Activated naive CD8-positive, alpha-beta T cell treated with anti-CD3 and anti-CD28 coated beads, Interleukin-2, amount 50 U/mL, for 24 hours (primary cell): Measurements from ENCODE around the gene MPP2.
"Not testable (repeated sequence)": the region's sequence is repeated elsewhere in the genome, so short reads cannot be mapped to it uniquely, and the experiment has no call there.

Experiments used
- ATAC-seq: fragments of 150-1000 bp; cut with Tn5 transposase; one replicate; pipeline ENCODE4 v1.10.0; 2021
- DNase-seq: peaks from one replicate; pipeline ENCODE4 v3.0.0; 2021
- H3K27ac Mint-ChIP-seq: one replicate; pipeline ENCODE4 v1.8.0; 2021; ENCODE audit warnings: mild to moderate bottlenecking, mixed read lengths
- H3K27me3 Mint-ChIP-seq: one replicate; pipeline ENCODE4 v1.8.0; 2021; ENCODE audit warnings: mixed read lengths
- H3K36me3 Mint-ChIP-seq: one replicate; pipeline ENCODE4 v1.8.0; 2021; ENCODE audit warnings: low read depth, mixed read lengths
- H3K4me1 Mint-ChIP-seq: one replicate; pipeline ENCODE4 v1.8.0; 2021; ENCODE audit warnings: mixed read lengths
- H3K4me3 Mint-ChIP-seq: one replicate; pipeline ENCODE4 v1.8.0; 2021; ENCODE audit warnings: mild to moderate bottlenecking, moderate library complexity, mixed read lengths
- H3K9me3 Mint-ChIP-seq: one replicate; pipeline ENCODE4 v1.8.0; 2021; ENCODE audit warnings: mixed read lengths

The MPP2 gene

GRCh38 chr17:43842975-43843325, 64.4 kb downstream of the MPP2 start:
- peaks cover 22% of the 10 kb centered on the region for H3K27me3 Mint-ChIP-seq
- H3K36me3 Mint-ChIP-seq = no peaks in the 10 kb centered on the region
- no peak overlapping the region for H3K27ac Mint-ChIP-seq
- ATAC-seq (no peak), DNase-seq (no peak)
- no peaks in the 10 kb centered on the region for H3K9me3 Mint-ChIP-seq
- H3K4me3 Mint-ChIP-seq = no peak overlapping the region
- no peaks in the 10 kb centered on the region for H3K4me1 Mint-ChIP-seq

- H3K36me3 Mint-ChIP-seq, H3K4me1 Mint-ChIP-seq, DNase-seq, H3K9me3 Mint-ChIP-seq, H3K27ac Mint-ChIP-seq, ATAC-seq, H3K4me3 Mint-ChIP-seq: not testable (repeated sequence)
- H3K27me3 Mint-ChIP-seq = peaks cover 22% of the 10 kb centered on the region
These were observed 65.0 kb downstream of the MPP2 start for GRCh38 chr17:43842091-43842974.

DNA sequence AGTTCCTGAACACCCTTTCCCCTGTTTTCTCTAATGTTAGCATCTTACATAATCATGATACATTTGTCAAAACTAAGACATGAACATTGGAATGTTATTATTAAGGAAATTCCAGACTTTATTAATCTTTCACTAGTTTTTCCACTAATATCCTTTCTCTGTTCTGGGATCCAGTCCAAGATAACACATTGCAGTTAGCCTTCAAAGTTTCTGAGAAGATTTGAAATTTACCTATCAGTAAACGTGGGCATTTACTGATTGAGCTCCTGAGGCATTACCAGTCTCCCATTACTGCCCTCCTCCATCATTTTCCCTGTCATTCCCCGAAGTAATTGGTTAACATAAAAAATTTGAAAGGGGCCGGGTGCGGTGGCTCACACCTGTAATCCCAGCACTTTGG, 66.1 kb downstream of the MPP2 start:
- peaks cover 27% of the 10 kb centered on the region for H3K27me3 Mint-ChIP-seq
- ATAC-seq = no peak
- no peaks in the 10 kb centered on the region for H3K9me3 Mint-ChIP-seq
- H3K4me3 Mint-ChIP-seq = no peak overlapping the region
- H3K27ac Mint-ChIP-seq = no peak overlapping the region
- DNase-seq = no peak
- H3K36me3 Mint-ChIP-seq = no peaks in the 10 kb centered on the region
- no peaks in the 10 kb centered on the region for H3K4me1 Mint-ChIP-seq

GRCh38 chr17:43840814-43841213, 66.5 kb downstream of the MPP2 start:
- DNase-seq (no peak), ATAC-seq (no peak)
- Mint-ChIP-seq H3K4me1 (no peaks in the 10 kb centered on the region), H3K9me3 (no peaks in the 10 kb centered on the region), H3K4me3 (no peak overlapping the region), H3K36me3 (no peaks in the 10 kb centered on the region), H3K27me3 (peaks cover 31% of the 10 kb centered on the region), H3K27ac (no peak overlapping the region)

- Mint-ChIP-seq H3K27ac (no peak overlapping the region), H3K36me3 (no peaks in the 10 kb centered on the region), H3K4me1 (no peaks in the 10 kb centered on the region), H3K4me3 (no peak overlapping the region), H3K9me3 (no peaks in the 10 kb centered on the region), H3K27me3 (peaks cover 40% of the 10 kb centered on the region)
- DNase-seq (no peak), ATAC-seq (no peak)
These were observed 67.6 kb downstream of the MPP2 start for GRCh38 chr17:43839670-43840108.

- H3K9me3 Mint-ChIP-seq = no peaks in the 10 kb centered on the region
- H3K27ac Mint-ChIP-seq = peak overlapping the region; percentile 45
- peaks cover 11% of the 10 kb centered on the region for H3K4me1 Mint-ChIP-seq
- ATAC-seq (no peak), DNase-seq (no peak)
- peaks cover 53% of the 10 kb centered on the region for H3K27me3 Mint-ChIP-seq
- H3K36me3 Mint-ChIP-seq = peaks cover 2% of the 10 kb centered on the region
- peak overlapping the region; percentile 67 for H3K4me3 Mint-ChIP-seq
These were observed 73.2 kb downstream of the MPP2 start for GRCh38 chr17:43834106-43834505.

DNA sequence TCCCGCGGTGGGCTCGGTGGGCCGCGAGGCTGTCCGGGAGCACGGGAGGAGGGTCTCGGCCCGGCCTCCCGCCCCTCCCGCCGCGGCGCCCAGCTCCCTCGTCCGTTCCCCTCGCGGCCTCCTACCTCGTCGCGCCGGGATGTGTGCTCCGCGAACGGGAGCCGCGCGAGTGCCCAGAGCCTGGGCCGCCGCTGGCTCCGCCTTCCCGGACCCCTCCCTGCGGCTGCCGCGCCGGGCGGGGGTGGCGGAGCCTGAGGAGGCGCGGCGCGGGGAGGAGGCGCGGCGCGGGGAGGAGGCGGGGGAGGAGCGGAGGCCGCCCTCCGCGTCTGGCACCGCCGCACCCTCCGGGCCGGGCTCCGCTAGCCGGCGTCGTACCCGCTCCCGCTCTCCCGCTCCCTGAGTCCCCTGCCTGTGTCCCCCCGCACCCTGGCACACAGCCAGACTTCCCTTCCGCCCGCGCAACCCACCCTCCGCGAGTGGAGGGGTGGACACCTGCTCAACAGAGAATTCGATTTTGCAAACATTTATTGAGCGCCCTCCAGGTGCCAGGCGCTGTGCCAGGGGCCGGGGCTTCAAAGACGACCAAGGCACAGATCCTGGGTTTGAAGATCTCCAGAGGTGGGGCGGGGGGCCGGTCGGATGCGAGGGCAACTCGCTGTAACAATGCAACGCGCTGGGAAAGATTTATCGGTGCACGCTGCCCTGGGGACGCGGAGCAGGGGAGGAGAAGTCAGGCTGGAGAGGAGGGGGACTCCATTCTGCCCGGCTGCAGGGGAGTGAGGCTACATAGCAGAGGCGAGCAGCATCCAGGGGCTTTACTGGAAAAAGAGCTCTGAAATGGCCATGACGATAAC, 74.1 kb downstream of the MPP2 start, which contains the start of gene MPP3:
TSS of gene MPP3 (minus strand) at position 171 of the 854 bp plus-strand sequence. CDS start 1,240 bp downstream, outside the sequence.
- Mint-ChIP-seq H3K36me3 (peaks cover 2% of the 10 kb centered on the region), H3K27me3 (peaks cover 52% of the 10 kb centered on the region), H3K27ac (no peak within 1 kb of the TSS), H3K4me3 (peak within 1 kb of the TSS; percentile 67), H3K9me3 (no peaks in the 10 kb centered on the region), H3K4me1 (peaks cover 11% of the 10 kb centered on the region)
- ATAC-seq = peak; percentile 58
- peak; percentile 27 for DNase-seq

- Mint-ChIP-seq H3K27ac (no peak overlapping the region), H3K4me1 (peaks cover 11% of the 10 kb centered on the region)
- peak; percentile 24 for DNase-seq
These were observed 75.0 kb downstream of the MPP2 start for GRCh38 chr17:43832168-43832975.

GRCh38 chr17:43831633-43832032, 75.7 kb downstream of the MPP2 start:
- Mint-ChIP-seq H3K27me3 (peaks cover 50% of the 10 kb centered on the region), H3K9me3 (no peaks in the 10 kb centered on the region), H3K36me3 (peaks cover 2% of the 10 kb centered on the region), H3K4me1 (peaks cover 11% of the 10 kb centered on the region), H3K27ac (no peak overlapping the region), H3K4me3 (no peak overlapping the region)
- ATAC-seq (no peak), DNase-seq (no peak)

More at GRCh38 chr17:43832168-43832975, 75.0 kb downstream of the MPP2 start:
- ATAC-seq = no peak
- Mint-ChIP-seq H3K36me3 (peaks cover 2% of the 10 kb centered on the region), H3K4me3 (peak overlapping the region; percentile 60), H3K9me3 (no peaks in the 10 kb centered on the region), H3K27me3 (peaks cover 52% of the 10 kb centered on the region)

DNA sequence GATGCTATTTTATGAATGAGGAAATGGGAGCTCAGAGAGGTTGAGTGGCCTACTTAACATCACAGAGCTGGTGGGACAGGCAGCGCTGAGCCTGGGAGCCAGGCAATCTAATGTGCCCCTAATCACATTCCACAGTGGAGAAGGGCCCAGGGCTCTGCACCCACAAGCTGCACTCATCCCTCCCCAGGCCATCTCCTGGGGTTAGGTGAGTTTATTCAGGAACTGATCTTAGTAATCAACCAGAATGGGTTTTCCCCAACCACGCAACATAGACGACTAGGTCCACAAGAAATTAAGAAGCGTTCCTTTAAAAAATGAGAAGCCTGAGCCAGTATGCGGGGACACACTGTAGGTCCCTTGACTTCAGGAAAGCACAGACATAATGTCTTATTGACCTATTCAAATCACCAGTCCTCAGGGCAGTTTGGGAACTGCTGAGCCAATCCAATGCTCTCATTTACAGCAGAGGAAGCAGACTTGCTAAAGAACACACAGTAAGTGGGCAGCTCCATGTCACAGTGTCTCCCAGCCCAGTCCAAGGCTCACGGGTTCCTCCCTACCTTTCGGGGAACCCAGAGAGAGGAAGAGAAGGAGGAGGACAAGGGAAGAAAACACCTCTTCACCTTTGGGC, 76.7 kb downstream of the MPP2 start:
- no peak overlapping the region for H3K27ac Mint-ChIP-seq
- H3K4me1 Mint-ChIP-seq = peaks cover 11% of the 10 kb centered on the region
- H3K27me3 Mint-ChIP-seq = peaks cover 41% of the 10 kb centered on the region
- no peak overlapping the region for H3K4me3 Mint-ChIP-seq
- ATAC-seq (peak; percentile 60), DNase-seq (no peak)
- peaks cover 2% of the 10 kb centered on the region for H3K36me3 Mint-ChIP-seq
- H3K9me3 Mint-ChIP-seq = no peaks in the 10 kb centered on the region

DNA sequence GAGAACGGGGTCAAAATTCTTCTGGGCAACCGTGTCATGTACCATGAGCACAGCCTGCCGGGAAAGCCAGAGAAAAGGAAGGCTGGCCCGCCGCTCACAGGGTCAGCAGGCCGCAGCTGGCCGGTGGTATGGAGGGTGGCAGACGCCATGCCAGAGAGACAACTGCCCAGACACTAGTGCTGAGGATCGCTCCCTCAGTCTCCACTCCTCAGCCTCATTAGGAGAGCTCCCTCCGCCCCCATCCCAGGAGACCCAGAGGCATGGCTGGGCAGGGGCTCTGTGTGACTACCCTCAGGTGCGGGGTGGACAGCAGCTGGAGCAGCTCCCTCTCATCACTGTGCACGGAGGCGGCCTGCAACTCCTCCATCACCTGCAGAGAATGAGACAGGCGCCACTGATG, 77.6 kb downstream of the MPP2 start:
- peaks cover 2% of the 10 kb centered on the region for H3K36me3 Mint-ChIP-seq
- peaks cover 34% of the 10 kb centered on the region for H3K27me3 Mint-ChIP-seq
- H3K9me3 Mint-ChIP-seq = no peaks in the 10 kb centered on the region

DNA sequence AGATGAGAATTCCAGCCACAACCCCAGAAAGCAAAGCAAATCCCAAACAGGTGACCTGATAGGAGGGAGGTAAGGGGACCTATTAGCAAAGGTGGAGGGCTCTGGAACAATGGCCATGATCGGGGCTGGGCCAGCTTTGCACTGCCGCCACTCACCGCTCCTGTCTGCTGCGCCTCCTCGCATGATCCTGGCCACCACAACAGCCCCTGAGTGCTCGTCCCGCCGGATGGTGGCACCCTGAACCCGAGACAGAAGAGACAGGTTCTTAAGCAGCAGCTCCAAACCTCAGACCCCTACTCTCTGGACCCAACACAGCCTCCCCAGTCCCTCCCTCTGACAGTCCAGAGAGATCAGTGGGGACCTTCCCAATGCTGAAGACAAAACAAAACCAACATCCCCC, 79.7 kb downstream of the MPP2 start:
- Mint-ChIP-seq H3K9me3 (no peaks in the 10 kb centered on the region), H3K4me3 (no peak overlapping the region), H3K4me1 (peaks cover 5% of the 10 kb centered on the region), H3K27ac (no peak overlapping the region), H3K36me3 (no peaks in the 10 kb centered on the region), H3K27me3 (peaks cover 20% of the 10 kb centered on the region)
- no peak for ATAC-seq
- DNase-seq = no peak

More for the DNA sequence above, 77.6 kb downstream of the MPP2 start:
- no peak for ATAC-seq
- Mint-ChIP-seq H3K4me1 (peaks cover 11% of the 10 kb centered on the region), H3K27ac (no peak overlapping the region), H3K4me3 (no peak overlapping the region)
- DNase-seq = no peak

GRCh38 chr17:43826206-43826605, 81.1 kb downstream of the MPP2 start:
- no peak for DNase-seq
- Mint-ChIP-seq H3K27me3 (peaks cover 7% of the 10 kb centered on the region), H3K4me1 (peaks cover 3% of the 10 kb centered on the region), H3K36me3 (no peaks in the 10 kb centered on the region), H3K9me3 (no peaks in the 10 kb centered on the region), H3K4me3 (no peak overlapping the region), H3K27ac (no peak overlapping the region)
- ATAC-seq = no peak

DNA sequence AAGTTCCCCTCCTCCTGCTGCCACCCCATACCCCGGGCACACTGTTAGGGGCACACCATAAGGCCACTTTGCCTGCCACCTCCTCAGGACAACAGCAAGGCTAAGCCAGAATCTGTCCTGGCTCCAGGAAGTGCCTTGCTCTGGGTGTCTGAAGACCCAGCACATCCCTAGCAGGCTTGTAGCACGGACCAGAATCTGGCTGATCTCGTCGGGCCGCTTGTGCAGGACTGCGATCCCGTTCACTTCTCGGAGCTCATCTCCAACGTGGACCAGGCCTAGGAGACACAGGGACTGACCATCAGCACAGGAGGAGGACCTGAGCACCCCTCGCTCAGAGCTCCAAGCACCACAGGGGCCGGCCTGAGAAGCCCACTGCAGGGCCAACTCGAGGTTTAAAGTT, 81.8 kb downstream of the MPP2 start:
- Mint-ChIP-seq H3K9me3 (no peaks in the 10 kb centered on the region), H3K27ac (no peak overlapping the region), H3K36me3 (no peaks in the 10 kb centered on the region), H3K4me3 (no peak overlapping the region), H3K27me3 (peaks cover under 1% of the 10 kb centered on the region), H3K4me1 (no peaks in the 10 kb centered on the region)
- ATAC-seq (no peak), DNase-seq (no peak)
